ENCODE measurements around the gene ATP5MC3.

The ATP5MC3 gene

GRCh38 chr2:175180701-175181103 is 808 bp downstream of the ATP5MC3 start:
- peak overlapping the region; percentile 93 for H3K27ac ChIP-seq
- TF ChIP-seq CTCF (conservative IDR thresholded peaks at IDR 0.05) = no peak

- no peak for TF ChIP-seq CTCF (conservative IDR thresholded peaks at IDR 0.05)
- H3K27ac ChIP-seq = no peak overlapping the region
Observed at GRCh38 chr2:175176624-175177023, 4.9 kb downstream of the ATP5MC3 start.

DNA sequence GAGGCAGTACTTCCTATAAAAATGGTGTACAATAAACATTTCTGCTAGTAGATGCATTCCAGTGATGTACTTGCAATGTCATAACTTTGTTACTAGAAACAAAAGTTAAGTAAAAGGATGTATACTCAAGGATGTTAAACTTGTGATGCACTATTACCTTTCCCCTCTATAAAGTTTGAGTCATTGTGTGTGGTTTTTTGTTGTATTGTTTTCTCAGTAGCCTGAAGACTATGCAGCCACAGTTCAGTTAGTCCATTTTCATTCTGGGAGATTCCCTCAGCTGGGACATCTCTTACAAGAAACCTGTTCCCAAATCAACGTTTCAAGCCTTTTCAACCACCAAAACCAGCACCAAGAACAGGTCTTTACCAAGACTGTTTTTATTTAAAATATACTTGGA is 5.6 kb downstream of the ATP5MC3 start:
- no peak for TF ChIP-seq CTCF (conservative IDR thresholded peaks at IDR 0.05)
- H3K27ac ChIP-seq = no peak overlapping the region

- no peak overlapping the region for H3K27ac ChIP-seq
- no peak for TF ChIP-seq CTCF (conservative IDR thresholded peaks at IDR 0.05)
Observed at GRCh38 chr2:175175320-175175719, 6.2 kb downstream of the ATP5MC3 start.

GRCh38 chr2:175170659-175171304 is 10.7 kb downstream of the ATP5MC3 start:
- no peak for TF ChIP-seq CTCF (conservative IDR thresholded peaks at IDR 0.05)
- no peak overlapping the region for H3K27ac ChIP-seq

GRCh38 chr2:175169191-175169590 is 12.3 kb downstream of the ATP5MC3 start:
- peak overlapping the region; percentile 86 for H3K27ac ChIP-seq
- TF ChIP-seq CTCF (conservative IDR thresholded peaks at IDR 0.05) = no peak

DNA sequence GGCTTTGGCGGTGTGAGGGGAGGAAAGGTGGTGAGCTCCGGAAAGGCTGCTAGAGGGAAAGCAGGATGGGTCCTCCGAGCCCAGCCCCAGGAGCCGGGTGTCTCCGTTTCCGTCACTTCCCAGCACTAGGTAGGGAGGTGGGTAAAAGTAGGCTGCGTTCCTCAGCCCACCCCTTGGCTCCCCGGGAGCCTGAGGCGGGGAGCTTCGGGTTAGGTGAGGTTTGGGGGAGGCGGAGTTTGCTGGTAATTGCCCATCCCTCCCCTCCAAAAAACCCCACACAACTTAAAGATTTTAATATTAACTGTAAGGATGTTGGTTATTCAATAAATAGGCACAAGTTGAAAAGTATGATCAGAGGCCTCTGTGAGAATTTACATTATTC is 13.0 kb downstream of the ATP5MC3 start:
- peak overlapping the region; percentile 86 for H3K27ac ChIP-seq
- TF ChIP-seq CTCF (conservative IDR thresholded peaks at IDR 0.05) = no peak
